ENCODE measurements around the gene INSIG1.

DNA sequence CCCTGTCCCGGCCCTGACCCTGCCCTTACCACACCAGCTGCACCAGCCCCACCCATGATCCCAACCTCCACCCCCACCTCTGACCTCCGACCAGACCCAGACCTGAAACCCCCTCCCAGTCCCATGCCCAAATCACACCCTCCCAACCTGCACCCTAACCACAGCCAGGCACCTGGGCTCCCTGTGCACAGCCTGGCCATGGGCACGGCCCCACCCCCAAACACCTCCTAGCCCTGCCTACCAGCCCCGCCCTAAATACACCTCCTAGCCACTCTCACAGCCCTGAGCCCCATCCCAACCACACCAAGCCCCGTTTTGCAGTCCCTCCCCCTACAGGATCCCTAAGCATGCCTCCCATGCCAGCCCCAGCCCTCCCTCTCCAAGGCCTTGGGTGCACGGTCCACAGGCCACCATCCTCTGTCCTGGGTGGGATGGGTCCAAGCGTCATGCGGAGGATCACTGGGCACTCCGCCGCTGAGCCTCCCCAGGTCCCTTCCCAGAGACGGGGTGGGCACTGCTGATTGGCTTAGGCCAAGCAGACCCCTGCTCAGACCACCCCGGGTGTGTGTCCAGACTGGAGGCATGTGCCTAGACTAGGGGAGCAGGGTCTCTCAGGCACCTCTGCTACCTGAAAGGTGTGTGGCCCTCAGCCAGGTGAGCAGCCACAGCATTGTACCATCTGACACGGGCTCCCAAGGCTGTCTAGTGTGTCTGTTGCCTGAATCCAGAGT lies 30.1 kb downstream of the INSIG1 start:
- TF ChIP-seq EZH2 (IDR thresholded peaks at IDR 0.05; ENCODE audit: borderline replicate concordance, low read depth, low read length, severe bottlenecking) (no peak), POLR2AphosphoS5 (IDR thresholded peaks at IDR 0.05; ENCODE audit: insufficient read depth, low read depth, low read length) (no peak)
- TF ChIP-seq, protein P1, sequence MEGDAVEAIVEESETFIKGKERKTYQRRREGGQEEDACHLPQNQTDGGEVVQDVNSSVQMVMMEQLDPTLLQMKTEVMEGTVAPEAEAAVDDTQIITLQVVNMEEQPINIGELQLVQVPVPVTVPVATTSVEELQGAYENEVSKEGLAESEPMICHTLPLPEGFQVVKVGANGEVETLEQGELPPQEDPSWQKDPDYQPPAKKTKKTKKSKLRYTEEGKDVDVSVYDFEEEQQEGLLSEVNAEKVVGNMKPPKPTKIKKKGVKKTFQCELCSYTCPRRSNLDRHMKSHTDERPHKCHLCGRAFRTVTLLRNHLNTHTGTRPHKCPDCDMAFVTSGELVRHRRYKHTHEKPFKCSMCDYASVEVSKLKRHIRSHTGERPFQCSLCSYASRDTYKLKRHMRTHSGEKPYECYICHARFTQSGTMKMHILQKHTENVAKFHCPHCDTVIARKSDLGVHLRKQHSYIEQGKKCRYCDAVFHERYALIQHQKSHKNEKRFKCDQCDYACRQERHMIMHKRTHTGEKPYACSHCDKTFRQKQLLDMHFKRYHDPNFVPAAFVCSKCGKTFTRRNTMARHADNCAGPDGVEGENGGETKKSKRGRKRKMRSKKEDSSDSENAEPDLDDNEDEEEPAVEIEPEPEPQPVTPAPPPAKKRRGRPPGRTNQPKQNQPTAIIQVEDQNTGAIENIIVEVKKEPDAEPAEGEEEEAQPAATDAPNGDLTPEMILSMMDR (IDR thresholded peaks at IDR 0.05; ENCODE audit: extremely low read depth in 1 of 2, insufficient read depth in 1 of 2, low read depth in 1 of 2, low read length in 2 of 2): no peak
